ENCODE results near the gene ADA.

DNA sequence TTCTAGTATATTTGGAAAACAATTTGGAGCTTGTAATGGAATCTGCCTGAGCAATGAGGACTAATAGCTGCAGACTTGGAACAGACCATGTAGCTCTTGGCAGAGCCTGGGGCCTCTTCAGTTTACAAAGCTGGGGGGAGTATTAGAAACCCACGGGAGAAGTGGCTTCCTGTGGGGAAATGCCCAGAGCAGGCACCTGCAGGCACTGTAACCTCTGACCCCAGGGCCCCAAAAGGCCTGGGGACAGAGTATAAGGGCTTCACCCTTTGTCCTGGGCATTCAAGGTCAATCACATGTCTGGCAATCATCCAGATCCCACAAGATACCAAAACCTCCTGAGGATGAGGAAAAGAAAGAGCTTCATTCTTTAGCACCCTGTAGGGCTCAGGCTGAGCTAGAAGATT is 49.7 kb downstream of the ADA start:
- TF ChIP-seq, protein P1, sequence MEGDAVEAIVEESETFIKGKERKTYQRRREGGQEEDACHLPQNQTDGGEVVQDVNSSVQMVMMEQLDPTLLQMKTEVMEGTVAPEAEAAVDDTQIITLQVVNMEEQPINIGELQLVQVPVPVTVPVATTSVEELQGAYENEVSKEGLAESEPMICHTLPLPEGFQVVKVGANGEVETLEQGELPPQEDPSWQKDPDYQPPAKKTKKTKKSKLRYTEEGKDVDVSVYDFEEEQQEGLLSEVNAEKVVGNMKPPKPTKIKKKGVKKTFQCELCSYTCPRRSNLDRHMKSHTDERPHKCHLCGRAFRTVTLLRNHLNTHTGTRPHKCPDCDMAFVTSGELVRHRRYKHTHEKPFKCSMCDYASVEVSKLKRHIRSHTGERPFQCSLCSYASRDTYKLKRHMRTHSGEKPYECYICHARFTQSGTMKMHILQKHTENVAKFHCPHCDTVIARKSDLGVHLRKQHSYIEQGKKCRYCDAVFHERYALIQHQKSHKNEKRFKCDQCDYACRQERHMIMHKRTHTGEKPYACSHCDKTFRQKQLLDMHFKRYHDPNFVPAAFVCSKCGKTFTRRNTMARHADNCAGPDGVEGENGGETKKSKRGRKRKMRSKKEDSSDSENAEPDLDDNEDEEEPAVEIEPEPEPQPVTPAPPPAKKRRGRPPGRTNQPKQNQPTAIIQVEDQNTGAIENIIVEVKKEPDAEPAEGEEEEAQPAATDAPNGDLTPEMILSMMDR (IDR thresholded peaks at IDR 0.05), result no peak
- TF ChIP-seq EP300 (IDR thresholded peaks at IDR 0.05), result peak; percentile 80 to 90

Measured in tibial nerve (tissue), 4 donors.